Measurements from ENCODE around the gene PLEKHA1.
A peak's percentile ranks its signal among the peaks of the same experiment; 100 is the strongest.

PLEKHA1 gene

DNA sequence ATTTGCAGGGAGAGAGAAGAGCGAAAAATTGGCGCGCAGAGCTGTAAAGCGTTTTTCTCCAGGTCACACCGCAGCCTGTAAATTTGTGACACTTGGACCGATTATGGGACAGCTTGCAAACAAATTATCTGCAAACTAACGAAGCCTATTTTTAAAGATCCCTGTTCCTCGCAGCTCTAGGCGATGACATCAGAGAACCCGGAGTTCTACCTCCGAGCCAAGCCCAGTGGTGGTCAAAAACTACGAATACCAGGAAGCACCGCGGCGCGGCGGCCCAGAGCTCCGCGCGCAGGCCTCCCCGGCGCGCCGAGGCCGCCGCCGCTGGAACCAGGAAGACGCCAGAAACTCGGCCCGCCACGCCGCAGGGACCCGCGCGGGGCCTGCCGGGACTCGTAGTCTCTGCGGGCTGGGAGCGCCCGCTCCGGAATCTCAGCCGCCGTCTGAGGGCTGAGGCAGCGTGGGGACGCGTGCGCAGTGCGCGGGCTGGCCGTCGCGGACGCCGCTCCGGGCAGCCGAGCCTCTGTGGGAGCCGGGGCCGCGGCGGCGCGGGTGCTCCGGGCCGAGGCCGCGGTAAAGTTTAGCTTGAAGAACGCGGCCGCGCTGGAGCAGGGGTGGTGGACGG is at the start of gene PLEKHA1:
PLEKHA1 (plus strand) TSS at position 472 of the 622 bp plus-strand sequence. CDS start 18,493 bp downstream, outside the sequence.
- DNase-seq (ENCODE audit: low read depth in 2 of 2), result peak; percentile 88 to 90

DNA sequence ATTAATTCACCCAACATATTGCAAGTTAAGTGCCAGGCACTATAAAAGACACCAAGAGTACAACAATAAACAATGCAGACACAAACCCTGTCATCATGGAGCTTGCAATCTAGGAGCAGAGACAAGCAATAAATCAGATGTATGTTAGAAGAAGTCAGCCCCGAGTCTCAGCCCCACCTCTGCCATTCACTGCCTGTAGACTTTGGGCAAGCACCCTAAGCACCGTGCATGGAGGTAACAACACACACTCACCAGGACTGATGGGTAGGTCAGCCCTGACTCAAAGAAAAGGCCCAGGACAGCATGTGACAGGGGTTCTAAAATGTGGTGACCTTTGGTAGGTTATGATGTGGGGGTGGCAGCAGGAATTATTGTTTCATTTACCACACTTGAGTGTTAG is 49.3 kb upstream of the PLEKHA1 start:
- DNase-seq (ENCODE audit: low read depth in 2 of 2), result no peak

DNA sequence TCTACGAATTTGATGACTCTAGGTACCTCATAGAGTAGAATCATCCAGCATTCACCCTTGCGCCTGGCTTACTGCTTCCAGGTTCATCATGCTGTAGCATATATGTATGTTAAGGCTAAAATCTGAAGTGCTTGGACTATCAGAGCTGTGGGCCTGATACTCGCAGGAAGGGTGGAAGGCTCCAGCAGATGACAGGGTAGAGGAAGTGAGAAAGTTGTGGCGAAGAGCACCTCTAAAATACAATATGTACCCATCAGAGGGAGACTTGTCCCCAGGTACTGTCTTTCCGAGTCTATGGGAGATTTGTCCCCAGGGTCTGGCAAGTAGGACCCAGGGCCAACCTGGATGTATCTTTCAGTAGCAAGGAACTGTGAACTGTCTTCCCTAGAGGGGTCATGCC is 48.1 kb upstream of the PLEKHA1 start:
- no peak for DNase-seq (ENCODE audit: low read depth in 2 of 2)

DNA sequence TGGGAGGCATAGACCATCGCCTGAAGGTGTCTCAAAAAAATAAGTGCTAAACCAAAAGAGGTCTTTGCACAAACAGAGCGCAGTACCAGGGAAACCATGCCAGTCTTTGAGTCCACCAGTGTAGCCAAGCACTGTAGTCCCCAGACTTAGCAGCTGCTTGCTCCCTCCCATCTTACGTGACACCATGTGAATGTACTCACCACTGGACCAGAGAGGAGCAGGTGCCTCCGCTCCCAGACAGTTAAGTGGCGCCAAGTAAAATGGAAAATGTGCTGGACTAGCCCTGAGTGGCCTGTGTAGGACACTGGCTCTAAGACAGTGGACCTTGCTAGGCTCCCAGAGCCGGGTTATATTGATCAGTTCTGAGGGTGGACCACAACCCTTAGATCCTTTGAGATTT is 47.7 kb upstream of the PLEKHA1 start:
- DNase-seq (ENCODE audit: low read depth in 2 of 2), result no peak

DNA sequence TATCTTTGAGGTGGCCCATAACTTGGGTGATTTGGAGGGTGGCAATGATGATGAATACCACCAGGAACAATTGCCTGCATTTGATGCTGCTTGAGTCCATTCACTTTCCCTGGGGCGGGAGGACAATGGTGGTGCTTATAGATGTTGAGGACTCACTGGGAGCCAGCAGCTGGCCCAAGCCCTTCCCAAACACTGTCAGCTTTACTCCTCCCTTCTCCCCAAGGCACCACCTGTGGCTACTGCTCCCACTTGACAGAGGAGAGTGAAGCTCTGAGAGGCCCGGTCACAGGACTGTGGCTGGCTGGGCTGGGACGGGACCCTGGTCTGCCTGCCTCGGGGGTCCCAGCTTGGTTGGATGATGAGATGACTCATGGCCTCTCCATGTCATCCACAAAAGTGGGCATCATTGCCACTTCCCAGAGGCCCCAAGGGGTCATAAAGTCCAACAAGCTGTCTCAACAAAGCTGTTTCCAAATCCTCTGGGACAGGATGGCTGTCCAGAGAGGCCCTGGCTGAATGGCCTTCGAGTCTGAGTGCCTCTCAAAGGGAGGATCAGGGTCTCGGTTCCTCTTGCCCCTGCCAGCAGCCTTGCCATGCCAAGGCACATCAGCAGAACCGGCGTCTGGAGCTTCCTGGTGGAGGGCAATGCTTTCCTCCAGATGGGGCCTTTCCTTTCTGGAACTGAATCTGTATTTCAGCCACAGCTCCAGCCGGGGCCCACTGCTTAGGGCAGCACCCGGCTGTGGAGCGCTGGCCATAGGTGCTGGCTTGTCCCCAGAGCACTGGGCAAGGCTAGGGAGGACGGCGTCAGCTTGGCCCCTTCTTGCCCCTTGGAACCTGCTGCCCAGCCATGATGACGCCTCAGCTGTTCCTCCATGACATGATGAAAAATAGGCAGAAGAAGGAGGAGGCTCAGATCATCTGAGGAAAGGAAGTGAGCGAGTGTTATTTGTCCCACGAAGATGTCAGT is 47.0 kb upstream of the PLEKHA1 start:
- DNase-seq (ENCODE audit: low read depth in 2 of 2), result no peak

DNA sequence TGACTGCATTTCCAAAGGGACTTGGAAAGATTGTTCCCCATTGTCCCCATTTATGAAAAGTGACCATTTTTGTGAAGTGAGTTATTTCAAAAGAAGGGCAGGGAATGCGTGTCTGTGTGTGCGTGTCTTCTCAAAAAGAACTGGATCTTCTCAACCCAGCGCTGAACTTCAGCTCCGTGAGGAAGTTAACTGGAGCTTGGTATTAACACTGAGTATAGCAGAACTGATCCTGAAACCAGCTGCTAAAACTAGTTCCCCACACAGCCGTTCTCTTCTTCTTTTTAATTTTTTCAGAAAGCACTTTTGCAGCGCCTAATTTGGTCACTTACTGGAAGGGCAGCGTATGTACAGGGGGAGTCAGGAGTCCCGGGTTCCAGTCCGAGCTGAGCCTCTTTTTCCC is 45.8 kb upstream of the PLEKHA1 start:
- DNase-seq (ENCODE audit: low read depth in 2 of 2), result no peak

DNA sequence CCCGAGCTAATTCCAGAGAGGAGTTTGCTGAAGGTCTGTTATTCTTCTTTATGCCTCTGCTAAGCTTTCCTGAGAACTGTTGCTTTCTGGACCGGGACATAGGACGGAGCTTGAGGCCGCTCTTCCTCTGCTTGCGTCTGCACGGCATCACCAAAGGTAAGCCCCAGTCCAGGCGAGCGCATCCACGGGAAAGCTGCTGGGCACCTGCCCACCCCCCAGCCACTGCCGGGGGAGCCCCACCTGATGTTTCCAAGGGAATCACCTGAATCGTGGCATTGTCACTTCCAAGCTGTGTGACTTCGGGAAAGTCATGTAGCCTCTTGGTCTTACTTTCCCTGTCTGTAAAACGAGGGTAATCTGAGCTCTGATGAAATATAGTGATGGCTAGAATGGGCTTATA is 45.1 kb upstream of the PLEKHA1 start:
- no peak for DNase-seq (ENCODE audit: low read depth in 2 of 2)

DNA sequence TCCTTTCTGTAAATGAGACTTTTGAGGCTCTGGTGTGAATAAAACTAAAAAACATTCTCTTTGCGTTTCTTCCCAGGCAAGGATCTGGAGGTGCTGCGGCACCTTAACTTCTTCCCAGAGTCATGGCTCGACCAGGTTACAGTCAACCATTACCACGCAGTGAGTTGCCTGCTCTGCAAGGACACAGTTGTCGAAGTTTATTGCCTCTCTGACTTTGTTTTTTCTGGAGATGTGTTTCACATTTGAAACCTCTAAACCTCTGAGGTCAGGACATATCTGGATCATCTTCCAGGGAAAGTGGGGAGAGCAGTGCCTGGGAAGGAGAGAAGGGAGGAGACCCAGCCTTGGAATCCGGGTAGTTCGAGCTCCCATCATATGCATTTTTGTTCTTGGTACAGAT is 43.4 kb upstream of the PLEKHA1 start:
- no peak for DNase-seq (ENCODE audit: low read depth in 2 of 2)

DNA sequence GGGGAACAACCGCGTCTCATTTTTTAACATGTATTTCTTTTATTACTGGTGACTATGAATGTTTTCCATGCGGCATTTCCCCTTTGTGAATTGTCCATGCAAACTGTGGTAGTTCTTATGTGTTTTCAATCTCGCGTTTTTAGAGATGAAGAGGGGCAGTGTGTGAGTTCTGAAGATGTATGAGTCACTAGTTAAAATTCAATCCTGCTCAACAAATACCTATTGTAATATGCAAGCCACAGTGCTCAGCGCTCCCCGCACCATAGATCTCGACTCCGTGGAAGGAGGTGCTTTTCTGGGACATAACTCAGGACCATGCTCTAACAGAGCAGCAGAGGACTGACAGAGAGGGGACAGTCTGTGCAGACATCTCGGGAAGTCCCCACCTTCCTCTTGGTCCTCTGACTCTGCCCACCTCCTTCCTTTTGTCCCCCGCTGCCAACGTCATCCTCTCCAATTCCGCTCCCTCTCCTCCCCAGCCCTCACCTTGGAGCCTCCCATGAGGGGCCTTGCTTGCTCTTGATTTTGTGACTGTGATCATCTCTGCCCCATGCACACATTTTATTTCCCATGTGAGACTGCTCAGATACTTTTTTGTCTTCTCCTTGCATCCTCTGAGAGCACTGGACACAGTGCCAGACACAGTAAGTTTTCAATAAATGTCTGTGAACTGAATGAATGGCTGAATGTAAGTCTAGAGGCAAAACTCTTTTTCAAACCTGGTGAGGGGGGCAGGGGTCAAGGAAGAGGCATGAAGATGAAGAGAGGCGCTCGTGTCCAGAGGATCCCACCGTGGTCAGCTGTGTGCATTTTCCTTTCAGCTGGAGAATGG is 42.7 kb upstream of the PLEKHA1 start:
- no peak for DNase-seq (ENCODE audit: low read depth in 2 of 2)

DNA sequence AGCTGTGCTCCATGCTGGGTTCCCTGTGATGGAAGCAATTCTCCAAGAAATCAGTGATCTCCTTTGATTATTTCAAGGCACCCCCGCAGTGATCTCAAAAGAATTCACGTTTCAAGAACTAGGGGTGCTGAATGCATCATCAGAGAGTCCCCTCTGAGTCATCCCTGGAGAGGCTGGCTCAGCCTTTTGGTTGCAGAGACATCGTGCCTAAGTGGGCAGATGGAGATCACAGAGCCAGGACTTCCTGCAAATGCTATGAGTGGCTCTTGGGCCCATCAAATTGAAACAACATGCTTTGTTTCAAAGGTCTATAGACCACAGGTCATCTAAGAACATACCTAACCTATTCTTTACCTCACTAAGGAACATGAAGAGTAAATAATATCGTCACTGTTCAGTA is 41.5 kb upstream of the PLEKHA1 start:
- DNase-seq (ENCODE audit: low read depth in 2 of 2), result no peak

DNA sequence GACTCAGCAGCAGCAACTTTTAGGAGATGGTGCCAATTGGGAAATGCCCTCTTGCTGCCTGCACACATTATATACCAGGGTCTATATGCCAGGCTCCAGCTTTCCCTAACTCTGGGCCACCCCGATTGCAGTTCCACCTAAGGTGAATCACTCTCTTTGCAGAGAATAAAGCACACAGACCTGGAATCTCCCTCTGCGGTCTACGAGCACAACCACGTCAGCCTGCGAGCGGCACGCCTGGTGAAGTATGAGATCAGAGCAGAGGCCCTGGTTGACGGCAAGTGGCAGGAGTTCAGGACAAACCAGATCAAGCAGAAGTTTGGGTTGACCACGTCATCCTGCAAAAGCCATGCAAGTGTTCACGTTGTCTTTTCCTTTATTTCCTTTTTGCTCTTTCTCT is 38.2 kb upstream of the PLEKHA1 start:
- DNase-seq (ENCODE audit: low read depth in 2 of 2), result no peak

DNA sequence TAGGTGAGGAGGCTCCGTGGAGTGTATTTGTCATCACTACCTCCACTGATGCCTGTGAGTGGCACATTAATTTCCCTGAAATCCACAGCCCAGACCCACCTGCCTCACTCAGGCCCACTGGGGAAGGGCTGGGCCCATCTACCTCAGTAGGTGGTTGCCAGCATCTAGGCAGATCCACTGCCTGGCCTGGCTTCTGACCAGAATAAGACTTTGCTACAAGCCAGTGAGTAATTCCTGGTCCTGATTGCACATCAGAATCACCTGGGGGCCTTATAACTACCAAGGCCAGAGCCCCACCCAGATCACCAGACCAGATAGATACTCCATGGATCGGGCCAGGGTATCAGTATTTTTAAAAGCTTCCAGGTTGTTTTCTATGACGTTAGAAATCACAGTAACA is 37.5 kb upstream of the PLEKHA1 start:
- DNase-seq (ENCODE audit: low read depth in 2 of 2), result no peak

DNA sequence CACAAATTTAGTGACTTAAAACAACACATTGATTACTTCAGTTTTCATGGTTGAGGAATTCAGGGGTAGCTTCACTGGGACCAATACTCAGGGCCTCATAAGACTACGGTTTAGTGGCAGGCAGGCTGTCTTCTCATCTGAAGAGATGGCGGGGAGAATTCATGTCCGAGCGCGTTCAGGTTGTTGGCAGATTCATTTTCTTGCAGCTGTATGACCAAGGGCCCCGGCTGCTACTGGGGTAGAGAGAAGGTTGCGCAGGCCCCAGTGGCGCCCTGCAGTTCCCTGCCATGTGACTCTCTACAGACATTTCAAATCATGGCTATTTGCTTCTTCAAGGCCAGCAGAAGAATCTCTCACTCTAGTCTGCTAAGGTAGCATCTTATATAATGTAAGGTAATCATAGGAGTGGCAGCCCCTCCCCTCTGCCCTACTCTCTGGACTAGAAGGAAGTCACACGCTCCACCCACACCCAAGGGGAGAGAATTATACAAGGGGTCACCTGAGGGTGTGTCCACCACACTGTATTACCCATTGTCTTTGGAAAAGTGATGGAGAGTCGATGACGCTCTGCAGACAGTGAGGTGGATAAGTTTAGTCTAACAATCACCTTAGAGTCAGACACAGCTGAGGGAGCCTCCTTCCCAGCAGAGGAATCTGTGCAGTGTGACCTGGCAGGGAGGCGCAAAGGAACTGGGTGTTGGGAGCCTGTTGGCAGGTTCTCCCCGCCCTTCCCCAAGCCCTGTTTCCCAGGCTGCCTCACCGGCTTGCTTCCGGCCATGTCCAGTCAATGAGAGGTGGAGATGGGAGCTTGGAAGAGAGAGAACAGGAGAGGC is 35.7 kb upstream of the PLEKHA1 start:
- DNase-seq (ENCODE audit: low read depth in 2 of 2), result no peak

DNA sequence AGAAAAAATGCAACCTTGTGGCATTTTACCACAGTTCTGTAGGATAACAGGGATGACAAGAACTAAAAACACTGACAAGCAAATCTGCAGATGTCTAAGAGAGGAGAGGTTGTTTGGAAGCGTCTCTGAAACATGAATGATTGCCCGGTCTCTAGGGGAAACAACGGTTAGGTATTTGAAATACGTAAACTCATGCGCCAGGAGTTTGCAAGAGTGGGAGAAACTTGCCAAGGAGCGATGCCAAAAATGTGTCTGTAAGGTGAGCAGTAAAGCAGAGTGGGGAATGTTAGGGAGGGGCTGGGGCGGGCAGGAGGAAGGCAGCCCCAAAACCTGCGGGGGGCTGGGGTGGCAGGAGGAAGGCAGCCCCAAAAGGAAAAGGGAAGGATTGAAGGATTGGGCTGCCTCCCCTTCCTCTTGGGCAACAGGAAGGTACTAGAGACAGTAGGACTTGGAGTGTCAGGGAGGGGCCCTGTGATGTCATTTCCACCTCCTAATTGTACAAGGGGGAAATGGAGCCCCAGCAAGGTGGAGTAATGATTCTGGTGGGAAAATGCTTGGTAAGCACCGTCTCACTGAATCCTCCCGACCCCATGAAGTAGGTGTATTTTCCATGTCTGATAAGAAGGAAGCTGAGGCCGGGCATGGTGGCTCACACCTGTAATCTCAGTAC is 33.2 kb upstream of the PLEKHA1 start:
- DNase-seq (ENCODE audit: low read depth in 2 of 2), result no peak

DNA sequence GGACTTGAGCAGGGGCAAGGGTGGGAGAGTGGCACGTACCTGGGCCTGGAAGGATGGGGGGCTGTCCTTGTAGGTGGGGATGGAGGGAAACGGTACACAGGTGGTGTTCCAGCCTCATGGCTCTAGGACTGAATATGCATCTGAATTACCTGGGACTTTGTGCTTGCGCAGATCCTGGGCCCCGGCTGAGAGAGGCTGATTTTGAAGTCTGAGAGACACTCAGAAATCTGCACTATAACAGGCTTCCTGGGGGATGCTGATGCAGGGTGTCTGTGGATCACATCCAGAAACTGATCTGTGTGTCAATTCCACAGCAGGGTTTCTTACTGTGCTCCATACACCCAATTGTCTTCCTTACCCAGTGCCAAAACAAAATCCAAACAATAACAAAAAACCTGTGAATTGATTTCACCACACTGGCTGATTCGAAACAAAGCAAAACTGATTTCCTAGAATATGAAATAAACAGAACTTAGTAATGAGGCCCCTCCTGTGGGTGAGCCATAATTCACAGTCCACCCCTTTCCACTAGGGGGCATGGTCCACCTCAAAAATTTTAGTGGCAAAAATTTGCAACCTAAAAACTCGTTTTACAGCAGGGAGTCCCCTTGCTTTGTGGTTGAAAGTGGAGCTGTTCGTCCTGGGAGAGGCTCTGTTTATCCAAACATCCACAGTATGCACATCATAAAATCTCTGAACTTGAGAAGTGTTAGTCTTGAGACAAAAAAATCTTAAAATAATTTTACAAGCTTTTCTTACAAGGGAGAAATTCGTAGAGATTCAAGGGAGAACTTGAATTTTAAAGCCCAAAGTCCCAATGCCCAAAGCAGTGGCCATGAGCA is 32.0 kb upstream of the PLEKHA1 start:
- peak; percentile 25 to 58 for DNase-seq (ENCODE audit: low read depth in 2 of 2)

DNA sequence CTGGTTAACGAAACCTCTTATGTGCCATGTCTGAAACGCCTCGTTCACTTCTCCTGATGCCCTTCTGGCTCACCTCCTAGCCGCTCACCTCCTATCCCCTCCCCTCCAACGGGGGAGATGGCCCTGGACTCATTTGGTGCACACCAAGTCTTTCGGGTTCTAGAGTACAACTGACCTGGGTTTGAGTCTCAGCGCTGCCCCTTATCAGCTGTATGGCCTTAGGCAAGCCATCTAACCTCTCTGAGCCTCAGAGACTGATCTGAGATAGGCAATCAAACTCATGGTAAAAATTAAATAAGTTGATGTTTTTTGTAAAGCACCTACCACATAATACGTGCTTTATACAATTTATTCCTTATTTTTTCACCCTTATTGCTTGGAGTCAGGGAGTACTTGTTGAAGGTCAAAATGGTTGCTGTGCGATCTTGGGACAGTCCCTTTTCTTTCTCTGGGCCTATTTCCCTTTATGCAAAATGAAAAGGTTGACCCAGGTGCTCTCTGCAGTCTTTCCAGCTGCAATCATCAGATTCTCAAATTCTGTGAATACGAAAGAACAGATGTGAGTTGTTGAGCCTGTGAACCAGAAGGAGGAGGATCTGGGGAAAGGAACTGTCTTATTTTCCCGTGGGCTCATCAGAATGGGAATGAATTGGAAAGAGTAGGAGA is 31.2 kb upstream of the PLEKHA1 start:
- DNase-seq (ENCODE audit: low read depth in 2 of 2), result no peak

DNA sequence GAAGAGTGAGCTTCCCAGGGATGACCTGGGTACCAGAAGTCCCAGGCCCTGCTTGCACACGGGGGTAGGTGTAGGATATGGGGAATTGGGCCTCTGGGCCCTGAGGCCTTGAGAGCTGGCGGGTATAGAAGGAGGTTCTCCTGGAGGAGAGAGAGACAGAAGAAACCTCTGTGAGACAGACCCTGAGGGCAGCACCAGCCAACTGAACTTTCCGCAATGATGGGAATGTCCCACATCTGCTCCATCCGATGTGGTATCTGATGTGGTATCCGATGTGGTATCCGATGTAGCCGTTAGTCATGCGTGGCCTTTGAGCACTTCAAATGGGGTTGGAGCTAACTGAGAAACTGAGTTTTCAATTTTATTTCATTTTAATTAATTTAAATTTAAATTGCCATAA is 30.6 kb upstream of the PLEKHA1 start:
- no peak for DNase-seq (ENCODE audit: low read depth in 2 of 2)

DNA sequence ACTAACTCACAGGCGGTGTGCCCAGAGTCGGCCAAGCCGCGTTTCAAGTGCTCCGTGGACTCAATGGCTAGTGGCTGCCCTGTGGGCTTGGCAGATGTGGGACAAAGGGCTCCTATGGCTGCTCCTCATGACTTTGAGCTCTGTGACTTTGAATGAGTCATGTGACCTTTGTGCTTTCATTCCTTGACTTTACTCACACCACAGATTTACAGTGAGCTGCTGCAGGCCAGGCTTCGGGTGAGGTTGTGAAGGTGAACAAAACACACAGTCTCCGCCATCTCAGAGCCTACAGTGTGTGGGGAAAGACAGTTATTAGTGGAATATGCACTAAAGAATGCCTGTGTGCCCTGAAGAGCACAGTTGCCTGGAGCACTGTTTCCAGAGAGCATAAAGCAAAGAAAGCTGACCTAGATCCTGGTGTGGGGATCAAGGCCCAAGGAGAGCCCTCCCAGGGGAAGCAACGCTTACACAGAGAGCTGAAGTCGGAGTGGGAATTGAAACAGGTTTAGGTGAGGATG is 29.7 kb upstream of the PLEKHA1 start:
- no peak for DNase-seq (ENCODE audit: low read depth in 2 of 2)

DNA sequence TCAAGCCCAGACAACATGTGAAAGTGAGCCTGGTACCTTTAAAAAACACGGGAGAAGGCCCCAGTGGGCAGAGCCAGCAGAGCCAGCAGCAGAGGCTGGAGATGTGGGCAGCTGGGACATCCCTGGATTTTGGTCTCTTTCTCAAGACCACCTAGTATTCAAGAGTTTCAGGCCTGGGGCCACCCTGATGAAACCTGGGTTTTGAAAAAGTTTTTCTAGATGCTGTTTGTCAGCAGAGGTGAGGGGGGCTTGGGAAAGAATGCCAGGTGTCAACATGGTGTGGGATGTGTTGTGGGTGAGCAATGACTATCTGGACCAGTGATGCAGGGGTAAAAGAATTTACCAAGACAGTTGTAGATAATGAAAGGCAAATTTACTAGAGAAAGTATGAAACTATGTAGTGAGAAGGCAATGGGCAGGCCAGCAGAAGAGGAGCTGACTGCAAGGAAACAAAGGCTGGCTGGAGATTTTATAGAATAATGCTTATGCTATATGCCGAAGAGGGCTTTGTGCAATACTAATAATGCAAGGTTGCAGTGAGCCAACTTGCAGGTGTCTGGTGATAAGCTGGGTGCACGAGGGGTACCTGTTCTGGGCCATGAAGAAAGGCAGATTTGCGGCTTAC is 28.1 kb upstream of the PLEKHA1 start:
- no peak for DNase-seq (ENCODE audit: low read depth in 2 of 2)
